ENCODE results near the gene THSD7A.
A peak's percentile ranks its signal among the peaks of the same experiment; 100 is the strongest.
"Not testable (repeated sequence)": the region's sequence is repeated elsewhere in the genome, so short reads cannot be mapped to it uniquely, and the experiment has no call there.

THSD7A gene

DNA sequence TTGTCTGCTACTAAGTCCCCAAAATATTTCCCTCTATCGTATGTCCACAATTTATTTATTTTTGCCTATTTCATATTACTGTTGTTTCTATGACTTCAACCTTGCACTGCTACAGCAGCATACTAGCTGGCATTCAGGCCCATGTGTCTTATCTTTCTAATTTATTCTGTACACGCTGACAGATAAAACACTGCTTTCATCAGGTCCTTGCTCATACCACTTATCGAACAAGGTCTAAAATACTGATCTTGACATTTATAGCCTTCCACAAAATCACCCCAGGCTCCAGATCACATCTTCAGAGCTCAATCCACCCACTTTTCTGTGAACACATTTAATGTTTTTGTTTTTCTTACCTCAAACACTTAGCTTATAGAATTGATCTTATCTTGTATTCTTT, 374.6 kb downstream of the THSD7A start:
- DNase-seq (ENCODE audit: low read depth in 2 of 2): no peak

DNA sequence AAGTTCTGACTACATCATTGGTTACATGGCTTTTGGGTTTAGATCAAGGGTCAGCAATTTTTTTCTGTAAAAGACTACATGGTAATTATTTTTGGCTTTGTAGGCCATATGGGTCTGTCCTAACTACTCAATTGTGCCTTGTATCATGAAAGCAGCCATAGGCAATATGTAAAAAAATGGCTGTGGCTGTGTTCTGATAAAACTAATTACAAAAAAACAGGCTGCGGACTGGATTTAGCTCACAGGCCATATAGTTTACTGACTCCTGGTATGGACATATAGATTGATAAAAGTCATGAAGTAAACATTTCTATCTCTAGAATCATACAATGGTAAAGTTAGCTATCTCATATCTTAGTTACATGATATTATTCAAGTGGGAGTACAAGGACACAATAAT, 375.4 kb downstream of the THSD7A start:
- DNase-seq (ENCODE audit: low read depth in 2 of 2): no peak

GRCh38 chr7:11452476-11452875, 379.5 kb downstream of the THSD7A start:
- DNase-seq (ENCODE audit: low read depth in 2 of 2): no peak

- DNase-seq (ENCODE audit: low read depth in 2 of 2): no peak
Measured at GRCh38 chr7:11450281-11450680, 381.7 kb downstream of the THSD7A start.

DNA sequence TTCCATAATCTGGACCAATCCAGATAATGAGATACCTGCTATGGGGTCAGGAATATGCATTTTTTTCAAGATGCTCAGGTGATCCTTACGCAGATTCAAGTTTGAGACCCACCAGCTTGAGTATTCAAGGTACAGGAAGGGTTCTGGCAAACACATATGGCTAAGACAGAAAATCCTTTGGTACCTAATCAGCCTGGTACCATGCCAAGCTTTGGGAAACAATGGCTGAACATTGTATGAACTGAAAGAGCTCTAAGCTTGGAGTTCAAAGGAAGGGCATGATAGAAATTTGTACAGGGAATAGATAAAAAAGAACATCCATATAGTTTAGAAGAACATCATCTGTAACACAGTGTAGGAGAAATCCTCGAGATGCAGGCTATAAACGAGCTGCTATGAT, 382.7 kb downstream of the THSD7A start:
- no peak for DNase-seq (ENCODE audit: low read depth in 2 of 2)

GRCh38 chr7:11448323-11448722, 383.7 kb downstream of the THSD7A start:
- DNase-seq (ENCODE audit: low read depth in 2 of 2): no peak

GRCh38 chr7:11447106-11447505, 384.9 kb downstream of the THSD7A start:
- no peak for DNase-seq (ENCODE audit: low read depth in 2 of 2)

DNA sequence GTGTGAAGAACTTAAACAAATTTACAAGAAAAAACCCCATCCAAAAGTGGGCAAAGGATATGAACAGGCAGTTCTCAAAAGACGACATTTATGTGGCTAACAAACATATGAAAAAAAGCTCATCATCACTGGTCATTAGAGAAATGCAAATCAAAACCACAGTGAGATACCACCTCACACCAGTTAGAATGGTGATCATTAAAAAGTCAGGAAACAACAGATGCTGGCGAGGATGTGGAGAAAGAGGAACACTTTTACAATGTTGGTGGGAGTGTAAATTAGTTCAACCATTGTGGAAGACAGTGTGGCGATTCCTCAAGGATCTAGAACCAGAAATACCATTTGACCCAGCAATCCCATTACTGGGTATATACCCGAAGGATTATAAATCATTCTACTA, 388.1 kb downstream of the THSD7A start:
- not testable (repeated sequence) for DNase-seq (ENCODE audit: low read depth in 2 of 2)

GRCh38 chr7:11437994-11438393, 394.0 kb downstream of the THSD7A start:
- DNase-seq (ENCODE audit: low read depth in 2 of 2): no peak

- no peak for DNase-seq (ENCODE audit: low read depth in 2 of 2)
Measured at GRCh38 chr7:11436773-11437524, 395.0 kb downstream of the THSD7A start.

DNA sequence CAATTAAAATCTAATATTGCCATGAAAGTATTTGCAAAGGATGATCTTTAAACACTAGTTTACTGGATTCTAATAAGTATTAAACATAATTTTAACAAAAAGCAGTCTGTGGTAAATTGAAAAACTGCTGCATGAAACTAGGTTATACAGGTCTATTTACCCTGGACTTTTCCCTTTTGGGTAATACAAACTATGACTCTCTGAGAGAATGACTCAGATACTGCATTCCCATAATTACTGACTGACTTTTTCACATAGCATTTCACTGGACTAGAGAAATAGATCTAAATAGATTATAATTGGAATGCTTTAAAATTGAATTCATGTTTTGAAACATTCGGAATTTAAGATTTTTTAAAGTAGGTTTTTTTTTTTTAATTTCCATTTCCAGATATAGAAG, 395.7 kb downstream of the THSD7A start:
- DNase-seq (ENCODE audit: low read depth in 2 of 2): no peak

DNA sequence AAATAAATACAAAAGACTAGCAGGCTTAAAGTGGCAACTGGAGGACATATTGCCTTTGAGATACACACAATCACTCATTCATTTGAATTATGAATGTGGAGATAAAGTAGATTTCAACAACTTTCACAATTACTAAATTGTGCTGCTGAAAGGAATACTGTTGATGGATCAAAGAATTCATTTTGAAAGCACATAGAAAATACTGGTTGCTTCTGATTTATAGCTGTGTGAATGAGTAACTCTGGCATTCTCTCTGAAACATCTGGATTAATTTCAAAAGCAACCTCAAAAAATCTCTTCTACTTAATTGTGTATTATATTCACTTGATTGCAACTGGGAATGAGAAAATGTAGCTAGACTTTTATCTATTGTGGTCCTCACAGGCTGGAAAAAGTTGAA, 397.6 kb downstream of the THSD7A start:
- DNase-seq (ENCODE audit: low read depth in 2 of 2): peak; percentile 33 to 47

DNA sequence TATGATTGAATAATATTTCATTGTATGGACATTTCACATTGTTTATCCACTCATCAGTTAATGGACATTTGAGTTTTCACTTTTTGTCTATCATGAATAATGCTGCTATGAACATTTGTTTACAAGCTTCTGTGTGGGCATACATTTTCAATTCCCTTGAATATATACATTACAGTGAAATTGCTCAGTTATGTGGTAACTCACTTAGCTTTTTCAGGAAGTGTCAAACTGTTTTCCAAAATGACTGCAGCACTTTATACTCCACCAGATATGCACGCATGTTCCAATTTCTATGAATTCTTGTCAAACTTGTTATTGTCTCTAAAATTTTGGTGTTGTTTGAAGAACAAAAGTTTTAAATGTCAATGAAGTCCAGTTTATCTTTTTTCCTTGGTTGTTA, 401.2 kb downstream of the THSD7A start:
- no peak for DNase-seq (ENCODE audit: low read depth in 2 of 2)

DNA sequence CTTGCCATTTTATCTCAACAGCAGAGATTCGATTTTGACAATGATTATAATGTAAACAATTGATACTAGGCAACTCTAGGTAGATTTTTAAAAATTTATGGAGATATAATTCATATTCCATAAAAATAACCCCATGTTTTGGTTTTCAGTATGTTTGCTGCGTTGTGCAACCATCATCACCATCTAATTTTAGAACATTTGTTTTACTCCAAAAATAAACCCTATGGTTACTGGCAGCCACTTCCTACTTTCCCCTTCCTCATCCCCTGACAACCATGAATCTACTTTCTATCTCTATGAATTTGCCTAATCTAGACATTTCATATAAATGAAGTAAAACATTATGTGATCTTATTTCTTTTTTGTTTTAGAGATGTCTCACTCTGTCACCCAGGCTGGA, 401.9 kb downstream of the THSD7A start:
- no peak for DNase-seq (ENCODE audit: low read depth in 2 of 2)

GRCh38 chr7:11428877-11429581, 403.0 kb downstream of the THSD7A start:
- no peak for DNase-seq (ENCODE audit: low read depth in 2 of 2)

GRCh38 chr7:11427686-11428273, 404.2 kb downstream of the THSD7A start:
- DNase-seq (ENCODE audit: low read depth in 2 of 2): peak; percentile 24 to 38

- DNase-seq (ENCODE audit: low read depth in 2 of 2): no peak
Measured at GRCh38 chr7:11424006-11424405, 408.0 kb downstream of the THSD7A start.

- no peak for DNase-seq (ENCODE audit: low read depth in 2 of 2)
Measured at GRCh38 chr7:11420049-11420448, 411.9 kb downstream of the THSD7A start.

GRCh38 chr7:11416641-11417458, 415.1 kb downstream of the THSD7A start:
- no peak for DNase-seq (ENCODE audit: low read depth in 2 of 2)

DNA sequence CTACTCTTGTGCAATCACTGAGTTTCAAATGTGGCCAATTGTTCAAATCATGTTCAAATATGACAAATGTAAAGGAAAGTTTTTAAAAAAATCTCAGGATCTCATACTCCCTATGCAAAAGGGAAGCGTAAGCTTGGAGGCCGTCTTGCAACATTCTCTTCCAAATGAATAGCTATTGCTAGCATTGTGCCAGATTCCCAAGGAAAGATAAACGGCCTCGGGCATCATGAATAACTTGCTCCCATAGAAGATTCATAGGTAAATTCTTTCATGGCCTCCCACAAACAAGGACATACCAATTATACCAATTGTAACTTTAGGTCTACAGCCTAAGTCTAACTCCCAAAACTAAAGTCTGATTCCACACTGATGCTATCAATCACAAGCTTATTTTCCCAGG, 416.9 kb downstream of the THSD7A start:
- DNase-seq (ENCODE audit: low read depth in 2 of 2): no peak

- no peak for DNase-seq (ENCODE audit: low read depth in 2 of 2)
Measured at GRCh38 chr7:11413901-11414300, 418.1 kb downstream of the THSD7A start.

- no peak for DNase-seq (ENCODE audit: low read depth in 2 of 2)
Measured at GRCh38 chr7:11412036-11412435, 420.0 kb downstream of the THSD7A start.

Data from fibroblast of skin of left biceps (primary cell).